ENCODE data around the gene CUX1. TPM values are rescaled to one million over a fixed set of nuclear protein-coding genes. Genes with fewer than 3 reads are reported as not detected.

CUX1 gene
- total RNA-seq, 4 donors from 2014 or later = 52.5 to 93.6 (median 63.7) TPM

DNA sequence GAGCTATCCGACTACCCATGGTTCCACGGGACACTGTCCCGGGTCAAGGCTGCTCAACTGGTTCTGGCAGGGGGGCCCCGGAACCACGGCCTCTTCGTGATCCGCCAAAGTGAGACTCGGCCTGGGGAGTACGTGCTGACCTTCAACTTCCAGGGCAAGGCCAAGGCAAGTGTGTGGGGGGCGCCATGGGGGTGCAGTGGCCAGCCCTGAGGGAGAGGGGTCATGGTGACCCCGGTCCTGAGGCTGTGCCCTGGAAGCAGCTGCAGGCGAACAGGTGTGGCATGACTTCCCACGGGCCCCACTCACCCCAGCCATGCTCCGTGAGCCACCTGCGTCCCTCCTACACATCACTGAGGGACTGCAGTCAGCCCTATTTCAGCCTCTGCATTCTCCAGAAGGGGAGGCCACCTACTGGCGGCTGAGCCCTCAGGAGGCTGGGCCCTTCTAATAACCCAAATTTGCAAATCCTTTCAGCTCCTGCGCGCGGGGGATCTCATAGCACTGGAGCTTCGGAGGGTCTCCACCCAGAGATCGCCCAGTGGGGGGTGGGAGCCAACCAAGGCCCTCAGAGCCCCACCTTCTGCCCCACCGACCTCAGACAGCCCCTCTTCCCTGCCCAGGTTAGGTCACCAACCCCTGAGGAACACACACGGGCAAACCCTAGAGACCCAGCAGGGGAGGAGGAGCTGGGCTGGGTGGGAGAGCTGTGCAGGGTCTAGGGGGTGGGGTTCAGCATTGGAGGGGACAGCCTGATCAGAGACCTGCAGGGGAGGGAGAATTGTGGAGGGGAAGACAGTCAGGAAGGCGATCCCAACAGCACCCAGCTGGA, 500.0 kb downstream of the CUX1 start:
- TF ChIP-seq POLR2A (IDR thresholded peaks at IDR 0.05) = no peak
- no peak for TF ChIP-seq POLR2AphosphoS5 (IDR thresholded peaks at IDR 0.05)
- TF ChIP-seq CTCF (IDR thresholded peaks at IDR 0.05) = no peak
- TF ChIP-seq EP300 (IDR thresholded peaks at IDR 0.05) = no peak
- 85% methylated on average over 22 of the region's 24 CpGs for WGBS
- no peak overlapping the region for H3K27ac ChIP-seq

DNA sequence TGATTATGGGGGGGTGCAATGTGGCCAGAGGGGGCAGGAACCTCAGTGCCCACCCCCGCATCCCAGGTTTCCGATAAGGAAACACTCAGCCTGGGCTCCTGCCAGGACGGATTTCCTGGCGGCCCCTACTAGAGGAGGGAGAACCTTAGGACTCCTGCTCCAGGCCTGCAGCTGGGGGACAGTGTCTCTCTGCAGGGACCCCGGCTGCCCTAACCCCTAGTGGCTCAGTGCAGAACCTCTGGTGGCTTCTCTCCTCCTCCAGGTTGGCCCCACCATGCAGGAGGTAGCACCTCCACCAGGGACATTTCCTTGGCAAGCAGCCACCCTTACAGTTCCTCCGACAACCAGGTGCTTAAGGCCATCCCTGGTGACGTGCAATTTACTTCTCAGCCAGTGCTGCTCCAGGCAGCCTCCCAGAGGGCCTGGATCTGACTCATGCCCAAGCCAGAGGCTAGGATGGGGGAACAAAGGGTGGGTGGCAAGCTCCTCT, 501.1 kb downstream of the CUX1 start:
- H3K4me3 ChIP-seq = no peak overlapping the region

More for the DNA sequence above, 500.0 kb downstream of the CUX1 start:
- Histone ChIP-seq H3K9me3 (no peaks in the 10 kb centered on the region), H3K36me3 (peaks cover 7% of the 10 kb centered on the region), H3K4me3 (no peak overlapping the region), H3K27me3 (peaks cover 5% of the 10 kb centered on the region), H3K4me1 (peaks cover 9% of the 10 kb centered on the region)
- no peak for DNase-seq (ENCODE audit: low spot score in 2 of 2)

GRCh38 chr7:102319671-102320070, 502.2 kb downstream of the CUX1 start:
- H3K27ac ChIP-seq = no peak overlapping the region
- H3K36me3 ChIP-seq = peaks cover 3% of the 10 kb centered on the region
- no peak overlapping the region for H3K4me3 ChIP-seq
- peaks cover 5% of the 10 kb centered on the region for H3K27me3 ChIP-seq
- DNase-seq (ENCODE audit: low spot score in 2 of 2) = peak in 1 of 2 donors; percentile 19
- WGBS = 80% methylated on average over 2 of the region's 3 CpGs
- H3K4me1 ChIP-seq = peaks cover 9% of the 10 kb centered on the region
- no peaks in the 10 kb centered on the region for H3K9me3 ChIP-seq
- TF ChIP-seq POLR2A (IDR thresholded peaks at IDR 0.05) = no peak
- no peak for TF ChIP-seq EP300 (IDR thresholded peaks at IDR 0.05)
- TF ChIP-seq CTCF (IDR thresholded peaks at IDR 0.05) = no peak
- no peak for TF ChIP-seq POLR2AphosphoS5 (IDR thresholded peaks at IDR 0.05)

More for the DNA sequence above, 501.1 kb downstream of the CUX1 start:
- 65% methylated on average over 7 of the region's 7 CpGs for WGBS
- TF ChIP-seq POLR2AphosphoS5 (IDR thresholded peaks at IDR 0.05) (no peak), EP300 (IDR thresholded peaks at IDR 0.05) (no peak), CTCF (IDR thresholded peaks at IDR 0.05) (no peak), POLR2A (IDR thresholded peaks at IDR 0.05) (no peak)
- DNase-seq (ENCODE audit: low spot score in 2 of 2) = no peak
- Histone ChIP-seq H3K27ac (no peak overlapping the region), H3K27me3 (peaks cover 5% of the 10 kb centered on the region), H3K9me3 (no peaks in the 10 kb centered on the region), H3K36me3 (peaks cover 7% of the 10 kb centered on the region), H3K4me1 (peaks cover 9% of the 10 kb centered on the region)

DNA sequence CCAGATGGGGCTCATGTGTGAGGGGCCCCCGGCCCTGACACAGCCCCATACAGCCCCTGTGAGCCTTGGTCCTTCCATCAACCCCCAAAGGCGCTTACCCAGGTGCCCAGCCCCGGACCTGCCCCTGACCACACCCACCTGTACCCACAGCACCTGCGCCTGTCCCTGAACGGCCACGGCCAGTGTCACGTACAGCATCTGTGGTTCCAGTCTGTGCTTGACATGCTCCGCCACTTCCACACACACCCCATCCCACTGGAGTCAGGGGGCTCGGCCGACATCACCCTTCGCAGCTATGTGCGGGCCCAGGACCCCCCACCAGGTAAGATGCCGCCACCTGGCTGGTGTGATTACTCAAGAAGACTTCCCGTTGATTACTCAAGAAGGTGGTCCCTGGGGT, 502.8 kb downstream of the CUX1 start:
- H3K4me1 ChIP-seq = peaks cover 9% of the 10 kb centered on the region
- peaks cover 5% of the 10 kb centered on the region for H3K27me3 ChIP-seq
- 94% methylated on average over 13 of the region's 14 CpGs for WGBS
- no peak overlapping the region for H3K27ac ChIP-seq
- H3K4me3 ChIP-seq = no peak overlapping the region
- DNase-seq (ENCODE audit: low spot score in 2 of 2) = peak in 1 of 2 donors; percentile 60
- peaks cover 2% of the 10 kb centered on the region for H3K36me3 ChIP-seq
- H3K9me3 ChIP-seq = no peaks in the 10 kb centered on the region
- TF ChIP-seq EP300 (IDR thresholded peaks at IDR 0.05) = no peak
- TF ChIP-seq POLR2AphosphoS5 (IDR thresholded peaks at IDR 0.05) = no peak
- TF ChIP-seq POLR2A (IDR thresholded peaks at IDR 0.05) = no peak
- TF ChIP-seq CTCF (IDR thresholded peaks at IDR 0.05) = no peak

- H3K4me3 ChIP-seq = peak overlapping the region; percentile 19
- no peak overlapping the region for H3K27ac ChIP-seq
- WGBS = 68% methylated on average over 30 of the region's 37 CpGs
- no peaks in the 10 kb centered on the region for H3K9me3 ChIP-seq
- peaks cover 5% of the 10 kb centered on the region for H3K27me3 ChIP-seq
- DNase-seq (ENCODE audit: low spot score in 2 of 2) = peak in 1 of 2 donors; percentile 38
- no peak for TF ChIP-seq EP300 (IDR thresholded peaks at IDR 0.05)
- TF ChIP-seq POLR2A (IDR thresholded peaks at IDR 0.05) = no peak
- no peak for TF ChIP-seq POLR2AphosphoS5 (IDR thresholded peaks at IDR 0.05)
- no peak for TF ChIP-seq CTCF (IDR thresholded peaks at IDR 0.05)
- peaks cover 9% of the 10 kb centered on the region for H3K4me1 ChIP-seq
- peaks cover 2% of the 10 kb centered on the region for H3K36me3 ChIP-seq
Observed at GRCh38 chr7:102320601-102321350, 503.4 kb downstream of the CUX1 start.

Data from suprapubic skin (tissue), 4 donors.